ENCODE data around the gene COL4A4. TPM values are rescaled to one million over a fixed set of nuclear protein-coding genes. Genes with fewer than 3 reads are reported as not detected.

The COL4A4 gene
- total and polyA plus RNA-seq, 2 donors (not counting 3 experiments of a cell fraction or from before 2014, with no cell fraction given), result not detected

GRCh38 chr2:226981791-226982326 is 182.1 kb downstream of the COL4A4 start:
- no peak overlapping the region for H3K9ac ChIP-seq (replicated peaks; ENCODE audit: extremely low read depth, insufficient read depth, low read length)
- H3K27me3 ChIP-seq (ENCODE audit: control insufficient read depth in 2 of 2, insufficient read depth in 2 of 2, low read length in 2 of 2), result no peaks in the 10 kb centered on the region
- H3K4me3 ChIP-seq (replicated peaks in 1 of 3; ENCODE audit: insufficient read depth in 1 of 3, low read depth in 1 of 3, low read length in 3 of 3), result no peak overlapping the region
- POLR2A ChIA-PET, result no interaction called here
- H3K4me2 ChIP-seq (ENCODE audit: insufficient read depth, low read length), result no peak overlapping the region
- H3K36me3 ChIP-seq (ENCODE audit: control insufficient read depth in 2 of 2, extremely low read depth in 1 of 2, insufficient read depth in 2 of 2, low read length in 2 of 2), result no peaks in the 10 kb centered on the region
- no peaks in the 10 kb centered on the region for H3K9me1 ChIP-seq (replicated peaks; ENCODE audit: control insufficient read depth, extremely low read depth, insufficient read depth, low read length)
- dilution Hi-C loops (cut with MboI; ENCODE audit: extremely low pct_ligation_motif_present, low sequenced_read_pairs) (no loop called here), intact Hi-C loops (cut with micrococcal nuclease) (no loop called here)
- CTCF ChIA-PET, result interaction anchor here (0.7 to 2.4 kb wide), 5 partner anchors 179 to 1578 kb away, joined by 3 to 11 read pairs (median 4); no protein-coding TSS in a partner anchor
- no peak overlapping the region for H2AFZ ChIP-seq (ENCODE audit: low read depth, low read length)
- H3K9me3 ChIP-seq (replicated peaks; ENCODE audit: control insufficient read depth, insufficient read depth, low read length), result no peaks in the 10 kb centered on the region
- no peaks in the 10 kb centered on the region for H3K4me1 ChIP-seq (ENCODE audit: control insufficient read depth, extremely low read depth, insufficient read depth, low read length)
- no peak for FAIRE-seq
- no peak for DNase-seq (ENCODE audit: low read depth, low spot score)
- H4K20me1 ChIP-seq (replicated peaks; ENCODE audit: control insufficient read depth, extremely low read depth, insufficient read depth, low read length), result no peaks in the 10 kb centered on the region
- no peak overlapping the region for H3K27ac ChIP-seq (ENCODE audit: insufficient read depth, low read depth, low read length)
- H3K79me2 ChIP-seq (ENCODE audit: control insufficient read depth, insufficient read depth, low read length), result no peaks in the 10 kb centered on the region
- BruUV-seq (replicated peaks), result no TSS peak
- TF ChIP-seq FOS (IDR thresholded peaks at IDR 0.05; ENCODE audit: borderline replicate concordance, insufficient read depth, low read length) (no peak), POLR2A (IDR thresholded peaks at IDR 0.05; ENCODE audit: low read depth, low read length) (no peak), JUN (IDR thresholded peaks at IDR 0.05; ENCODE audit: borderline replicate concordance, insufficient read depth, insufficient read length, low read depth) (no peak), POLR2AphosphoS5 (IDR thresholded peaks at IDR 0.05; ENCODE audit: insufficient read depth, low read depth, low read length) (no peak), MYC (IDR thresholded peaks at IDR 0.05; ENCODE audit: low read depth, low read length) (no peak), GATA2 (IDR thresholded peaks at IDR 0.05; ENCODE audit: insufficient read depth, insufficient read length, low read depth, low read length) (no peak), EZH2 (IDR thresholded peaks at IDR 0.05; ENCODE audit: borderline replicate concordance, low read depth, low read length, severe bottlenecking) (no peak), CTCF (IDR thresholded peaks at IDR 0.05; ENCODE audit: extremely low read depth in 1 of 2, insufficient read depth in 1 of 2, low read depth in 1 of 2, low read length in 2 of 2) (no peak)
- TF ChIP-seq, protein P1, sequence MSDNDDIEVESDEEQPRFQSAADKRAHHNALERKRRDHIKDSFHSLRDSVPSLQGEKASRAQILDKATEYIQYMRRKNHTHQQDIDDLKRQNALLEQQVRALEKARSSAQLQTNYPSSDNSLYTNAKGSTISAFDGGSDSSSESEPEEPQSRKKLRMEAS (IDR thresholded peaks at IDR 0.05; ENCODE audit: insufficient read depth, insufficient read length), result no peak
